WTC11 (cell line): ENCODE measurements around the gene AK6.

Experiments used
- ATF1 ChIP-seq: sonication (generic); formaldehyde crosslinking; IDR thresholded peaks from 2 replicates; pipeline ENCODE4 v1.8.1; 2023; ENCODE audit warnings: mild to moderate bottlenecking, moderate library complexity, missing genetic modification reagents
- KAT7 ChIP-seq: sonication (generic); formaldehyde crosslinking; IDR thresholded peaks from 2 replicates; pipeline ENCODE4 v1.8.1; 2023; ENCODE audit warnings: missing genetic modification reagents, mild to moderate bottlenecking, borderline replicate concordance
- NFE2L1 ChIP-seq: sonication (generic); formaldehyde crosslinking; IDR thresholded peaks from 2 replicates; pipeline ENCODE4 v1.8.1; 2023; ENCODE audit warnings: missing genetic modification reagents
- NR1H2 ChIP-seq: sonication (generic); formaldehyde crosslinking; IDR thresholded peaks from 2 replicates; pipeline ENCODE4 v1.9.0; 2021; ENCODE audit warnings: mild to moderate bottlenecking, moderate library complexity, missing genetic modification reagents
- SOX15 ChIP-seq: fragments of 250-450 bp; sonication (Bioruptor Pico); IDR thresholded peaks from 2 replicates; pipeline ENCODE4 v1.9.0; 2021; ENCODE audit warnings: mild to moderate bottlenecking
- TEAD1 ChIP-seq: sonication (generic); formaldehyde crosslinking; IDR thresholded peaks from 2 replicates; pipeline ENCODE4 v1.8.0; 2022; ENCODE audit warnings: mild to moderate bottlenecking, missing genetic modification reagents
- ZNF317 ChIP-seq: sonication (generic); formaldehyde crosslinking; IDR thresholded peaks from 2 replicates; pipeline ENCODE4 v1.8.1; 2023; ENCODE audit warnings: low read depth, mild to moderate bottlenecking, moderate library complexity, missing genetic modification reagents, borderline replicate concordance
- TF ChIP-seq, protein P1 (sequence below): fragments of 200-600 bp; IDR thresholded peaks from 2 replicates; pipeline ENCODE4 v1.8.0; 2022; ENCODE audit warnings: antibody characterized with exemption
- TF ChIP-seq, protein P2 (sequence below): sonication (generic); formaldehyde crosslinking; IDR thresholded peaks from 2 replicates; pipeline ENCODE4 v1.8.0; 2023; ENCODE audit warnings: missing genetic modification reagents
- TF ChIP-seq, protein P3 (sequence below): sonication (generic); formaldehyde crosslinking; IDR thresholded peaks from 2 replicates; pipeline ENCODE4 v1.8.0; 2022; ENCODE audit warnings: mild to moderate bottlenecking, missing genetic modification reagents
- TF ChIP-seq, protein P4 (sequence below): sonication (generic); formaldehyde crosslinking; IDR thresholded peaks from 2 replicates; pipeline ENCODE4 v1.8.1; 2023; ENCODE audit warnings: mild to moderate bottlenecking, moderate library complexity, missing genetic modification reagents
- TF ChIP-seq, protein P5 (sequence below): sonication (generic); formaldehyde crosslinking; IDR thresholded peaks from 2 replicates; pipeline ENCODE4 v1.8.1; 2022; ENCODE audit warnings: low read depth, mild to moderate bottlenecking, moderate library complexity, missing genetic modification reagents, borderline replicate concordance
- TF ChIP-seq, protein P6 (sequence below): sonication (generic); formaldehyde crosslinking; conservative IDR thresholded peaks from 2 replicates; pipeline ENCODE4 v1.8.1; 2022; ENCODE audit warnings: mild to moderate bottlenecking, missing genetic modification reagents

DNA sequence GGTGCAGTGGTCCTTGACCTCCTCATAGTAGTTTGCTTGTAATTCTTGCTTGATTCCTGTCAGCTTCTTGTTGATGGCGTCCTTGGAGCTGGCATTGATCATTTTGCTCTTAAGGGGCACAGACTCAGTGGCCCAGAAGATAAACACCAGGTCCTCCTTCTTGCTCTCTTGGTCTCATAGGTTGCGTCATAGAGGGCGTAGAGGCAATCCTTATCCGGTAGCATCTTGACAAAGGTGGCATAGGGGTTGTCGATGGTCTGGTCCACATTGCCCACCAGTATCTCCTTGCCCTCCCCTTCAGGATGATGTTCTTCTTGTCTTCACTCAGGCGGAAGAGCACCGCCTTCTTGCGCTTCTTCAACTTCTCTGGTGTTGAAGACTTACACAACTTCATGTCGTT is 55.9 kb downstream of the AK6 start:
- TF ChIP-seq, protein P1, sequence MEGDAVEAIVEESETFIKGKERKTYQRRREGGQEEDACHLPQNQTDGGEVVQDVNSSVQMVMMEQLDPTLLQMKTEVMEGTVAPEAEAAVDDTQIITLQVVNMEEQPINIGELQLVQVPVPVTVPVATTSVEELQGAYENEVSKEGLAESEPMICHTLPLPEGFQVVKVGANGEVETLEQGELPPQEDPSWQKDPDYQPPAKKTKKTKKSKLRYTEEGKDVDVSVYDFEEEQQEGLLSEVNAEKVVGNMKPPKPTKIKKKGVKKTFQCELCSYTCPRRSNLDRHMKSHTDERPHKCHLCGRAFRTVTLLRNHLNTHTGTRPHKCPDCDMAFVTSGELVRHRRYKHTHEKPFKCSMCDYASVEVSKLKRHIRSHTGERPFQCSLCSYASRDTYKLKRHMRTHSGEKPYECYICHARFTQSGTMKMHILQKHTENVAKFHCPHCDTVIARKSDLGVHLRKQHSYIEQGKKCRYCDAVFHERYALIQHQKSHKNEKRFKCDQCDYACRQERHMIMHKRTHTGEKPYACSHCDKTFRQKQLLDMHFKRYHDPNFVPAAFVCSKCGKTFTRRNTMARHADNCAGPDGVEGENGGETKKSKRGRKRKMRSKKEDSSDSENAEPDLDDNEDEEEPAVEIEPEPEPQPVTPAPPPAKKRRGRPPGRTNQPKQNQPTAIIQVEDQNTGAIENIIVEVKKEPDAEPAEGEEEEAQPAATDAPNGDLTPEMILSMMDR, result no peak
- TF ChIP-seq, protein P2, sequence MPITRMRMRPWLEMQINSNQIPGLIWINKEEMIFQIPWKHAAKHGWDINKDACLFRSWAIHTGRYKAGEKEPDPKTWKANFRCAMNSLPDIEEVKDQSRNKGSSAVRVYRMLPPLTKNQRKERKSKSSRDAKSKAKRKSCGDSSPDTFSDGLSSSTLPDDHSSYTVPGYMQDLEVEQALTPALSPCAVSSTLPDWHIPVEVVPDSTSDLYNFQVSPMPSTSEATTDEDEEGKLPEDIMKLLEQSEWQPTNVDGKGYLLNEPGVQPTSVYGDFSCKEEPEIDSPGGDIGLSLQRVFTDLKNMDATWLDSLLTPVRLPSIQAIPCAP (CRISPR knock-in tag), result no peak
- TF ChIP-seq NFE2L1 (no peak), ATF1 (CRISPR knock-in tag) (no peak), SOX15 (CRISPR knock-in tag) (no peak), NR1H2 (CRISPR knock-in tag) (no peak), KAT7 (CRISPR knock-in tag) (no peak), ZNF317 (CRISPR knock-in tag) (no peak), TEAD1 (CRISPR knock-in tag) (no peak)
- TF ChIP-seq, protein P3, sequence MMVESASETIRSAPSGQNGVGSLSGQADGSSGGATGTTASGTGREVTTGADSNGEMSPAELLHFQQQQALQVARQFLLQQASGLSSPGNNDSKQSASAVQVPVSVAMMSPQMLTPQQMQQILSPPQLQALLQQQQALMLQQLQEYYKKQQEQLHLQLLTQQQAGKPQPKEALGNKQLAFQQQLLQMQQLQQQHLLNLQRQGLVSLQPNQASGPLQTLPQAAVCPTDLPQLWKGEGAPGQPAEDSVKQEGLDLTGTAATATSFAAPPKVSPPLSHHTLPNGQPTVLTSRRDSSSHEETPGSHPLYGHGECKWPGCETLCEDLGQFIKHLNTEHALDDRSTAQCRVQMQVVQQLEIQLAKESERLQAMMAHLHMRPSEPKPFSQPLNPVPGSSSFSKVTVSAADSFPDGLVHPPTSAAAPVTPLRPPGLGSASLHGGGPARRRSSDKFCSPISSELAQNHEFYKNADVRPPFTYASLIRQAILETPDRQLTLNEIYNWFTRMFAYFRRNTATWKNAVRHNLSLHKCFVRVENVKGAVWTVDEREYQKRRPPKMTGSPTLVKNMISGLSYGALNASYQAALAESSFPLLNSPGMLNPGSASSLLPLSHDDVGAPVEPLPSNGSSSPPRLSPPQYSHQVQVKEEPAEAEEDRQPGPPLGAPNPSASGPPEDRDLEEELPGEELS (CRISPR knock-in tag), result no peak
- TF ChIP-seq, protein P4, sequence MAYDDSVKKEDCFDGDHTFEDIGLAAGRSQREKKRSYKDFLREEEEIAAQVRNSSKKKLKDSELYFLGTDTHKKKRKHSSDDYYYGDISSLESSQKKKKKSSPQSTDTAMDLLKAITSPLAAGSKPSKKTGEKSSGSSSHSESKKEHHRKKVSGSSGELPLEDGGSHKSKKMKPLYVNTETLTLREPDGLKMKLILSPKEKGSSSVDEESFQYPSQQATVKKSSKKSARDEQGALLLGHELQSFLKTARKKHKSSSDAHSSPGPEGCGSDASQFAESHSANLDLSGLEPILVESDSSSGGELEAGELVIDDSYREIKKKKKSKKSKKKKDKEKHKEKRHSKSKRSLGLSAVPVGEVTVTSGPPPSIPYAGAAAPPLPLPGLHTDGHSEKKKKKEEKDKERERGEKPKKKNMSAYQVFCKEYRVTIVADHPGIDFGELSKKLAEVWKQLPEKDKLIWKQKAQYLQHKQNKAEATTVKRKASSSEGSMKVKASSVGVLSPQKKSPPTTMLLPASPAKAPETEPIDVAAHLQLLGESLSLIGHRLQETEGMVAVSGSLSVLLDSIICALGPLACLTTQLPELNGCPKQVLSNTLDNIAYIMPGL (CRISPR knock-in tag), result no peak
- TF ChIP-seq, protein P5, sequence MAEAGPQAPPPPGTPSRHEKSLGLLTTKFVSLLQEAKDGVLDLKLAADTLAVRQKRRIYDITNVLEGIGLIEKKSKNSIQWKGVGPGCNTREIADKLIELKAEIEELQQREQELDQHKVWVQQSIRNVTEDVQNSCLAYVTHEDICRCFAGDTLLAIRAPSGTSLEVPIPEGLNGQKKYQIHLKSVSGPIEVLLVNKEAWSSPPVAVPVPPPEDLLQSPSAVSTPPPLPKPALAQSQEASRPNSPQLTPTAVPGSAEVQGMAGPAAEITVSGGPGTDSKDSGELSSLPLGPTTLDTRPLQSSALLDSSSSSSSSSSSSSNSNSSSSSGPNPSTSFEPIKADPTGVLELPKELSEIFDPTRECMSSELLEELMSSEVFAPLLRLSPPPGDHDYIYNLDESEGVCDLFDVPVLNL (CRISPR knock-in tag), result no peak
- TF ChIP-seq, protein P6, sequence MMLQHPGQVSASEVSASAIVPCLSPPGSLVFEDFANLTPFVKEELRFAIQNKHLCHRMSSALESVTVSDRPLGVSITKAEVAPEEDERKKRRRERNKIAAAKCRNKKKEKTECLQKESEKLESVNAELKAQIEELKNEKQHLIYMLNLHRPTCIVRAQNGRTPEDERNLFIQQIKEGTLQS (CRISPR knock-in tag), result no peak
